Central memory CD8-positive, alpha-beta T cell (primary cell): ENCODE measurements around the gene PURA.

Experiments used
- ATAC-seq: fragments of 150-1000 bp; cut with Tn5 transposase; replicated peaks from 2 replicates; pipeline ENCODE4 v1.10.0; 2022; ENCODE audit warnings: mild to moderate bottlenecking, moderate FRiP score, moderate number of reproducible peaks; ENCODE audit not compliant: poor library complexity, severe bottlenecking; ENCODE audit errors: extremely low read depth
- DNase-seq, 2 donors: peaks; one replicate each; pipeline ENCODE4 v3.0.0; 2021; ENCODE audit warnings: low spot score in 2 of 2
- H3K27ac Mint-ChIP-seq: one replicate; pipeline ENCODE4 v1.8.0; 2022; ENCODE audit warnings: low read depth, mild to moderate bottlenecking, moderate library complexity, mixed read lengths
- H3K27me3 Mint-ChIP-seq: one replicate; pipeline ENCODE4 v1.8.0; 2022; ENCODE audit warnings: mixed read lengths
- H3K36me3 Mint-ChIP-seq: one replicate; pipeline ENCODE4 v1.8.0; 2022; ENCODE audit warnings: mild to moderate bottlenecking, moderate library complexity, mixed read lengths; ENCODE audit not compliant: insufficient read depth
- H3K4me1 Mint-ChIP-seq: one replicate; pipeline ENCODE4 v1.8.0; 2022; ENCODE audit warnings: mixed read lengths
- H3K4me3 Mint-ChIP-seq: one replicate; pipeline ENCODE4 v1.8.0; 2022; ENCODE audit warnings: mild to moderate bottlenecking, moderate library complexity, mixed read lengths
- H3K9me3 Mint-ChIP-seq: one replicate; pipeline ENCODE4 v1.8.0; 2022; ENCODE audit warnings: mixed read lengths

PURA gene

GRCh38 chr5:140159014-140159927 is 45.4 kb downstream of the PURA start:
- ATAC-seq (no peak), DNase-seq (no peak)
- H3K4me1 Mint-ChIP-seq: peaks cover 9% of the 10 kb centered on the region
- no peak overlapping the region for H3K4me3 Mint-ChIP-seq
- no peaks in the 10 kb centered on the region for H3K27me3 Mint-ChIP-seq
- H3K9me3 Mint-ChIP-seq: no peaks in the 10 kb centered on the region
- H3K27ac Mint-ChIP-seq: no peak overlapping the region
- H3K36me3 Mint-ChIP-seq: no peaks in the 10 kb centered on the region

GRCh38 chr5:140162275-140162674 is 48.4 kb downstream of the PURA start:
- no peaks in the 10 kb centered on the region for H3K27me3 Mint-ChIP-seq
- H3K4me1 Mint-ChIP-seq: peaks cover 1% of the 10 kb centered on the region
- H3K9me3 Mint-ChIP-seq: no peaks in the 10 kb centered on the region
- no peak for ATAC-seq
- no peak for DNase-seq
- H3K36me3 Mint-ChIP-seq: no peaks in the 10 kb centered on the region
- H3K27ac Mint-ChIP-seq: no peak overlapping the region
- no peak overlapping the region for H3K4me3 Mint-ChIP-seq

- Mint-ChIP-seq H3K9me3 (no peaks in the 10 kb centered on the region), H3K27ac (no peak overlapping the region), H3K4me1 (no peaks in the 10 kb centered on the region), H3K36me3 (no peaks in the 10 kb centered on the region), H3K4me3 (no peak overlapping the region), H3K27me3 (no peaks in the 10 kb centered on the region)
- DNase-seq (no peak), ATAC-seq (no peak)
These were observed 48.9 kb downstream of the PURA start for GRCh38 chr5:140162781-140163180.

GRCh38 chr5:140165101-140165922 is 51.4 kb downstream of the PURA start:
- Mint-ChIP-seq H3K27me3 (no peaks in the 10 kb centered on the region), H3K4me1 (no peaks in the 10 kb centered on the region), H3K36me3 (no peaks in the 10 kb centered on the region), H3K27ac (no peak overlapping the region), H3K4me3 (no peak overlapping the region), H3K9me3 (no peaks in the 10 kb centered on the region)
- DNase-seq (no peak), ATAC-seq (no peak)

- Mint-ChIP-seq H3K9me3 (no peaks in the 10 kb centered on the region), H3K36me3 (no peaks in the 10 kb centered on the region), H3K27me3 (no peaks in the 10 kb centered on the region), H3K4me3 (no peak overlapping the region), H3K4me1 (no peaks in the 10 kb centered on the region), H3K27ac (no peak overlapping the region)
- DNase-seq (no peak), ATAC-seq (no peak)
These were observed 52.0 kb downstream of the PURA start for GRCh38 chr5:140165923-140166270.

- DNase-seq (no peak), ATAC-seq (no peak)
- Mint-ChIP-seq H3K27me3 (no peaks in the 10 kb centered on the region), H3K9me3 (no peaks in the 10 kb centered on the region), H3K4me3 (no peak overlapping the region), H3K4me1 (no peaks in the 10 kb centered on the region), H3K27ac (no peak overlapping the region), H3K36me3 (no peaks in the 10 kb centered on the region)
These were observed 53.0 kb downstream of the PURA start for GRCh38 chr5:140166911-140167310.

GRCh38 chr5:140168371-140168770 is 54.5 kb downstream of the PURA start:
- Mint-ChIP-seq H3K4me3 (no peak overlapping the region), H3K27ac (no peak overlapping the region), H3K36me3 (no peaks in the 10 kb centered on the region), H3K9me3 (no peaks in the 10 kb centered on the region), H3K4me1 (no peaks in the 10 kb centered on the region), H3K27me3 (no peaks in the 10 kb centered on the region)
- DNase-seq (no peak), ATAC-seq (no peak)

- ATAC-seq: no peak
- H3K36me3 Mint-ChIP-seq: no peaks in the 10 kb centered on the region
- H3K27me3 Mint-ChIP-seq: no peaks in the 10 kb centered on the region
- H3K4me3 Mint-ChIP-seq: no peak overlapping the region
- no peak for DNase-seq
- no peaks in the 10 kb centered on the region for H3K9me3 Mint-ChIP-seq
- H3K4me1 Mint-ChIP-seq: peaks cover 6% of the 10 kb centered on the region
- no peak overlapping the region for H3K27ac Mint-ChIP-seq
These were observed 55.5 kb downstream of the PURA start for GRCh38 chr5:140169410-140169809.

GRCh38 chr5:140172483-140172882 is 58.6 kb downstream of the PURA start:
- no peak overlapping the region for H3K27ac Mint-ChIP-seq
- ATAC-seq (no peak), DNase-seq (no peak)
- H3K36me3 Mint-ChIP-seq: peaks cover 8% of the 10 kb centered on the region
- peaks cover 9% of the 10 kb centered on the region for H3K27me3 Mint-ChIP-seq
- H3K4me3 Mint-ChIP-seq: no peak overlapping the region
- no peaks in the 10 kb centered on the region for H3K9me3 Mint-ChIP-seq
- peaks cover 24% of the 10 kb centered on the region for H3K4me1 Mint-ChIP-seq

- Mint-ChIP-seq H3K4me3 (peak overlapping the region; percentile 93), H3K36me3 (peaks cover 8% of the 10 kb centered on the region), H3K4me1 (peaks cover 24% of the 10 kb centered on the region), H3K9me3 (no peaks in the 10 kb centered on the region), H3K27ac (peak overlapping the region; percentile 97), H3K27me3 (peaks cover 9% of the 10 kb centered on the region)
- ATAC-seq (no peak), DNase-seq (no peak)
These were observed 60.1 kb downstream of the PURA start for GRCh38 chr5:140174014-140174413.

GRCh38 chr5:140174465-140175366 is 60.8 kb downstream of the PURA start, which contains the start of gene CYSTM1:
CYSTM1 (plus strand) TSS chr5:140175188; CDS start chr5:140194466, 19,278 bp downstream.
- Mint-ChIP-seq H3K27ac (peak within 1 kb of the TSS; percentile 97), H3K4me1 (peaks cover 24% of the 10 kb centered on the region), H3K36me3 (peaks cover 8% of the 10 kb centered on the region), H3K9me3 (no peaks in the 10 kb centered on the region), H3K4me3 (peak within 1 kb of the TSS; percentile 93), H3K27me3 (peaks cover 9% of the 10 kb centered on the region)
- DNase-seq (peak; percentile 92 to 96), ATAC-seq (peak; percentile 90)
